ENCODE results near the gene CFAP61. TPM values are rescaled to one million over a fixed set of nuclear protein-coding genes. Genes with fewer than 3 reads are reported as not detected.

CFAP61 gene
- total RNA-seq, 1 donor from 2014 or later = 5.6 TPM

DNA sequence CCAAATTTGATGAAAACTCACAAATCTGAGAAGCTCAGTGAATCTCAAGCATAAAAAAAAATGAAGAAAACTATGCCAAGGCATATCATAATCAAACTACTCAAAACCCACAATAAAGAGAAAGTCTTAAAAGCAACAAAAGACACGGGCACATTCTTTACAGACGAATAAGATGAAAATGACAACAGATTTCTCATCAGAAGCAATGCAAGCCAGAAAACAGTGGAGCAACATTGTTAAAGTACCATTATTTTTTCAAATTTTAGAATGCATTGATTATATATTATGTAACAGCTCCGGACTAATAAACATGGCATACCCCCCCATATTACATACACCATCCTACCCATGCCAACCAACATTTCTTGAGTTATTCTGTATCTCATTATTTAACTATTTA lies 260.2 kb downstream of the CFAP61 start:
- no peaks in the 10 kb centered on the region for H3K4me1 Mint-ChIP-seq (ENCODE audit: unreplicated experiment)
- H3K4me3 Mint-ChIP-seq = no peak overlapping the region
- no peak for DNase-seq (ENCODE audit: extremely low spot score, unreplicated experiment)
- H3K27ac Mint-ChIP-seq = no peak overlapping the region
- no peaks in the 10 kb centered on the region for H3K9me3 Mint-ChIP-seq
- no peaks in the 10 kb centered on the region for H3K36me3 Mint-ChIP-seq
- TF ChIP-seq, protein P1, sequence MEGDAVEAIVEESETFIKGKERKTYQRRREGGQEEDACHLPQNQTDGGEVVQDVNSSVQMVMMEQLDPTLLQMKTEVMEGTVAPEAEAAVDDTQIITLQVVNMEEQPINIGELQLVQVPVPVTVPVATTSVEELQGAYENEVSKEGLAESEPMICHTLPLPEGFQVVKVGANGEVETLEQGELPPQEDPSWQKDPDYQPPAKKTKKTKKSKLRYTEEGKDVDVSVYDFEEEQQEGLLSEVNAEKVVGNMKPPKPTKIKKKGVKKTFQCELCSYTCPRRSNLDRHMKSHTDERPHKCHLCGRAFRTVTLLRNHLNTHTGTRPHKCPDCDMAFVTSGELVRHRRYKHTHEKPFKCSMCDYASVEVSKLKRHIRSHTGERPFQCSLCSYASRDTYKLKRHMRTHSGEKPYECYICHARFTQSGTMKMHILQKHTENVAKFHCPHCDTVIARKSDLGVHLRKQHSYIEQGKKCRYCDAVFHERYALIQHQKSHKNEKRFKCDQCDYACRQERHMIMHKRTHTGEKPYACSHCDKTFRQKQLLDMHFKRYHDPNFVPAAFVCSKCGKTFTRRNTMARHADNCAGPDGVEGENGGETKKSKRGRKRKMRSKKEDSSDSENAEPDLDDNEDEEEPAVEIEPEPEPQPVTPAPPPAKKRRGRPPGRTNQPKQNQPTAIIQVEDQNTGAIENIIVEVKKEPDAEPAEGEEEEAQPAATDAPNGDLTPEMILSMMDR (conservative IDR thresholded peaks at IDR 0.05) = no peak
- H3K27me3 Mint-ChIP-seq = peaks cover 3% of the 10 kb centered on the region

DNA sequence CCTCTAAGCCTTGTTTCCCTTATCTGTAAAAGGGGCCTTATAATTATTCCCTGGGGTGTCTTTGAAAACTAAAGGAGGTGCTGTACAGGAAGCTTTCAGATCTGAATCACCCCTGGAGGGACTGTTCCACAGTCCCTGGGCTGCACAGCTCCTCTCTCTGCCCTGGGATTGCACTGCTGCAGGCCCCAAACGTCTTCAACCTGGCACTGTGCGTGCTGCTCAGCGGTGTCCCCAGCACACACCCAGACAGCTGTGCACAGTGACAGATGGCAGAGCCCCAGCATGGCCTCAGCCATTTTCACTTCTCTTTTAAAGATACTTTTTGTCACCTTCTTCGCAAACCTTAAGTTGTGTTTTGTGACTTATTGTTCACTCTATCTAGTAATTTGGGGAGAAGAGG lies 264.9 kb downstream of the CFAP61 start:
- H3K4me1 Mint-ChIP-seq (ENCODE audit: unreplicated experiment) = no peaks in the 10 kb centered on the region
- H3K4me3 Mint-ChIP-seq = no peak overlapping the region
- DNase-seq (ENCODE audit: extremely low spot score, unreplicated experiment) = no peak
- H3K27me3 Mint-ChIP-seq = no peaks in the 10 kb centered on the region
- H3K27ac Mint-ChIP-seq = no peak overlapping the region
- peaks cover 12% of the 10 kb centered on the region for H3K9me3 Mint-ChIP-seq
- TF ChIP-seq, protein P1 (conservative IDR thresholded peaks at IDR 0.05) = no peak
- H3K36me3 Mint-ChIP-seq = no peaks in the 10 kb centered on the region

DNA sequence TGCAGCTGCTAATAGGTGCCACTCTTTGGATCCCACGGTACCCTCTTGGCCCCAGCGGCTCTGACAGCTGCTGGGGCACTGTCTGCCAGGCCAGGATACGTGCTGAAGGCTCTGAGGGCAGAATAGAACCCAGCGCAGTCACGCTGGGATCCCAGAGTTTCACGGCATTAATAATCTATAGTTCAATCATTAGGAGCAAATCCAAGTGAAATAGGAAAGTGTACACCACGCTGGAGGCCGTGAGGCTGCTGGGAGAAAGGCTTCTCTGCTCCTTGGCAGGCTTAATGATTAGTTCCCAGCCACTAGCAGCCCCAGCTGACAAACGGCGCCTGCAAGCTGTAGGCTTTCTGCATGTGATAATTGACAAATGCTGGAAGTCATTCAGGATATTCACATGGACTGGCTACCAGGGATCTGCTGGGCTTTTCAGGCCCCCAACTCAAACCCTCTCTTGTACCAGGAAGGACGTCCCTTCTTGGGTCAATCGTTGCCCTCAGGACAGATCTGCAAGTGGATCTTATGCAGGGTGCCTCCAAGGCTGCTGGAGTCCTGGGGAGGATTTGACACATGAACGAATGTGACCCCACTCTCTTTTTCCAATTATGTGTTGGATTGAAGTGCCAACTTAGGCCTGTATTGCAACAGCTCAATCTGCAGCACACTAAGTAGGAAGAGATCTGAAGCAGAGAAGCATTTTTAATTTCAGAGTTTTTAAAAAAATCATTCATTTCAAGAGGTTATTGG lies 265.5 kb downstream of the CFAP61 start:
- Mint-ChIP-seq H3K27ac (no peak overlapping the region), H3K4me1 (ENCODE audit: unreplicated experiment) (no peaks in the 10 kb centered on the region), H3K9me3 (peaks cover 12% of the 10 kb centered on the region), H3K36me3 (no peaks in the 10 kb centered on the region), H3K27me3 (no peaks in the 10 kb centered on the region), H3K4me3 (no peak overlapping the region)
- DNase-seq (ENCODE audit: extremely low spot score, unreplicated experiment) = no peak
- TF ChIP-seq, protein P1 (conservative IDR thresholded peaks at IDR 0.05) = no peak

DNA sequence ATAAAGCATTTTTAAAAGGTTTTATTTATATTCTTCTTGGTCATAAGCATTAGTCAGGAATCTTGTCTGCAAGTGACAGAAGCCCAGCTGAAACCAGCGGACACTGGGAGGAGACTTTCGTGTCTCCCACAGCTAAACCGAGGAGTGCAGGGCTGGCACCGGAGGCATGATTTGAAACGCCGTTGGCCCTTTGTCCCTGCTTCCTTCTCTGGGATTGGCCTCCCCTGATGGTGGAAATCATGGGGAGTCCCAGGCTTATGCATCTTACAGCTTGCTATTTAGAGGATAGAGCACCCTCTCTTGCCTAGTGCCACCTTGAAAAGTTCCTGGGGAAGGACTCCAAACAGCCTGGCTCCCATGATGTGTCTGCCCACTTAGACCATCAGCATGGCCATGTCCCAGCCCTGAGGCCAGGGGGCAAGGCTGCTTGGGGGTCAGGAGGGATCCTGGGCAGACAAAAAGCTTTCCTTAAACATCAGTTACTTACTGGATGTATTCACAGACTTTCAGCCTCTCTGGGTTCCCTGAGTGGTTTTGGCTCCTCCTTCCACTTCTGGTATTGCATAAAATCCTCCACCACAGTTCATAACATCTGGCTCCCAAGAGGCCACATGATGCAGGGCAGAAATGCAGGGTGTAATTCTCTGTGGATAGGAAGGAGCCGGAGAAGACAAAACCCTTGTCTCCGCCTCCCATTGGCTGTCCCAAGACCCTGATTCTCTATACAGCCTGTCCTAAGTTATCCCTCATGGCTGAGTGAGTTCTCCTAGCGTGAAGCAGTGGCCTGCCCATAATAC lies 266.2 kb downstream of the CFAP61 start:
- Mint-ChIP-seq H3K9me3 (peaks cover 12% of the 10 kb centered on the region), H3K27me3 (no peaks in the 10 kb centered on the region), H3K27ac (no peak overlapping the region), H3K36me3 (no peaks in the 10 kb centered on the region), H3K4me3 (no peak overlapping the region), H3K4me1 (ENCODE audit: unreplicated experiment) (no peaks in the 10 kb centered on the region)
- TF ChIP-seq, protein P1 (conservative IDR thresholded peaks at IDR 0.05) = no peak
- no peak for DNase-seq (ENCODE audit: extremely low spot score, unreplicated experiment)

DNA sequence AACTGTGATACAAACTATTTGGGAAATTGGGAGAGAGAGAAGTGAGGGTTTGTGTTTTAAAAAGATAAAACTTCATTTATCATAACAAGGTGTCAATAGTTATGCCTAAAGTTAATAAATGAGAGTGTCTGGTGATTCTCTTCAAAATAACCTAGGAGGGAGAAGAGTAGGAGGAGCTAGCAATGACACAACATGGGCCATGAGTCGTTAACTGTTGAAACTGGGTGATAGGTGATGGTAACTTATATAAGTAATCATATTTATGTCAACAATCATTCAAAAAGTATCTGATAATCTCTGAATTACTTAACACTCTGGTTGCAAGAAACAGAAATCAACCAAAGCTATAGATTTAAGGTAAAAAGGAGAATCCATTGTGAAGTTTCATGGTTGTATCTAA lies 268.8 kb downstream of the CFAP61 start:
- DNase-seq (ENCODE audit: extremely low spot score, unreplicated experiment) = no peak
- Mint-ChIP-seq H3K4me1 (ENCODE audit: unreplicated experiment) (no peaks in the 10 kb centered on the region), H3K27me3 (peaks cover 3% of the 10 kb centered on the region), H3K4me3 (no peak overlapping the region), H3K36me3 (no peaks in the 10 kb centered on the region), H3K9me3 (peaks cover 12% of the 10 kb centered on the region), H3K27ac (no peak overlapping the region)
- TF ChIP-seq, protein P1 (conservative IDR thresholded peaks at IDR 0.05) = no peak
